ENCODE results near the gene ST7.

DNA sequence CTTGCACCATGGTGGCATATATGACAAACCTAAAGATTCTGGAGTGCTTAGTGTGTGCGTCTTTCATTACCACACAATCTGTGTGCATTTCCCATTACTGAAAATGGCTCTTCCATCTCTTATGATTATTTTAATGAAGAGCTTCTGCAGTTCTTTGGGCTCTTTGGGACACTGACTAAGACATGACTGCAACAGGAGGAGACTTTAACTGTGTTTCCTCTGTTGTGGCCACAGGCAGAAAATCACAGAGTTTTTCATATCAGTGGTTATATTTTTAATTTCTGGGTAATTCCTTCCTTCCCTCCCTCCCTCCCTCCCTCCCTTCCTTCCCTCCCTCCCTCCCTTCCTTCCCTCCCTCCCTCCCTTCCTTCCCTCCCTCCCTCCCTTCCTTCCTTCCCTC, 311.4 kb downstream of the ST7 start:
- TF ChIP-seq, protein P1, sequence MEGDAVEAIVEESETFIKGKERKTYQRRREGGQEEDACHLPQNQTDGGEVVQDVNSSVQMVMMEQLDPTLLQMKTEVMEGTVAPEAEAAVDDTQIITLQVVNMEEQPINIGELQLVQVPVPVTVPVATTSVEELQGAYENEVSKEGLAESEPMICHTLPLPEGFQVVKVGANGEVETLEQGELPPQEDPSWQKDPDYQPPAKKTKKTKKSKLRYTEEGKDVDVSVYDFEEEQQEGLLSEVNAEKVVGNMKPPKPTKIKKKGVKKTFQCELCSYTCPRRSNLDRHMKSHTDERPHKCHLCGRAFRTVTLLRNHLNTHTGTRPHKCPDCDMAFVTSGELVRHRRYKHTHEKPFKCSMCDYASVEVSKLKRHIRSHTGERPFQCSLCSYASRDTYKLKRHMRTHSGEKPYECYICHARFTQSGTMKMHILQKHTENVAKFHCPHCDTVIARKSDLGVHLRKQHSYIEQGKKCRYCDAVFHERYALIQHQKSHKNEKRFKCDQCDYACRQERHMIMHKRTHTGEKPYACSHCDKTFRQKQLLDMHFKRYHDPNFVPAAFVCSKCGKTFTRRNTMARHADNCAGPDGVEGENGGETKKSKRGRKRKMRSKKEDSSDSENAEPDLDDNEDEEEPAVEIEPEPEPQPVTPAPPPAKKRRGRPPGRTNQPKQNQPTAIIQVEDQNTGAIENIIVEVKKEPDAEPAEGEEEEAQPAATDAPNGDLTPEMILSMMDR (IDR thresholded peaks at IDR 0.05; ENCODE audit: insufficient read depth, low read depth, low read length), result no peak
- no peak for TF ChIP-seq EZH2 (IDR thresholded peaks at IDR 0.05; ENCODE audit: insufficient read depth, low read length)
